HG03575 (cell line): ENCODE measurements around the gene FBH1.
"Not testable (repeated sequence)": the region's sequence is repeated elsewhere in the genome, so short reads cannot be mapped to it uniquely, and the experiment has no call there.

Experiments
- ATAC-seq: cut with Tn5 transposase; IDR thresholded peaks from one replicate; pipeline ENCODE4 v1.9.1; 2021; ENCODE audit not compliant: unreplicated experiment, insufficient number of reproducible peaks, low FRiP score; ENCODE audit errors: extremely low read depth

The FBH1 gene

GRCh38 chr10:5889624-5890451, at the start of gene FBH1, which contains the start of gene ANKRD16:
FBH1 (plus strand) TSS chr10:5890243; CDS start chr10:5890346, 103 bp downstream.
ANKRD16 (minus strand) TSS chr10:5889893; CDS start chr10:5889354, 539 bp downstream.
- ATAC-seq = peak; percentile 50

- peak; percentile 39 for ATAC-seq
These were observed 49.4 kb upstream of the FBH1 start for GRCh38 chr10:5840314-5841307.

- ATAC-seq = no peak
These were observed 48.1 kb upstream of the FBH1 start for GRCh38 chr10:5841965-5842364.

- ATAC-seq = no peak
These were observed 46.2 kb upstream of the FBH1 start for GRCh38 chr10:5843686-5844344.

GRCh38 chr10:5844345-5845055, 45.5 kb upstream of the FBH1 start:
- ATAC-seq = no peak

GRCh38 chr10:5846667-5847066, 43.4 kb upstream of the FBH1 start:
- ATAC-seq = not testable (repeated sequence)

- no peak for ATAC-seq
These were observed 35.9 kb upstream of the FBH1 start for GRCh38 chr10:5854131-5854475.

- no peak for ATAC-seq
These were observed 33.9 kb upstream of the FBH1 start for GRCh38 chr10:5855979-5856700.

GRCh38 chr10:5856701-5857004, 33.4 kb upstream of the FBH1 start:
- no peak for ATAC-seq

GRCh38 chr10:5858811-5859210, 31.2 kb upstream of the FBH1 start:
- ATAC-seq = no peak

GRCh38 chr10:5860066-5860465, 30.0 kb upstream of the FBH1 start:
- ATAC-seq = no peak

- ATAC-seq = peak; percentile 92
These were observed 27.6 kb upstream of the FBH1 start for GRCh38 chr10:5862360-5862961.

GRCh38 chr10:5862981-5863685, 26.9 kb upstream of the FBH1 start:
- not testable (repeated sequence) for ATAC-seq

- not testable (repeated sequence) for ATAC-seq
These were observed 23.5 kb upstream of the FBH1 start for GRCh38 chr10:5866451-5867081.

- not testable (repeated sequence) for ATAC-seq
These were observed 22.9 kb upstream of the FBH1 start for GRCh38 chr10:5867091-5867615.

GRCh38 chr10:5868383-5868782, 21.7 kb upstream of the FBH1 start:
- not testable (repeated sequence) for ATAC-seq

- no peak for ATAC-seq
These were observed 20.9 kb upstream of the FBH1 start for GRCh38 chr10:5869156-5869555.
